CD4-positive, alpha-beta T cell treated with Interleukin-6 at 100 ng/mL for 8 hours (primary cell): ENCODE data around the gene SUN2.

ENCODE experiments used
- DNase-seq: peaks from one replicate; pipeline ENCODE4 v3.0.0-alpha.2; 2020; ENCODE audit warnings: mixed read lengths, low spot score

Gene SUN2

GRCh38 chr22:38696606-38697424 lies 59.0 kb downstream of the SUN2 start:
- peak; percentile 45 for DNase-seq

GRCh38 chr22:38694940-38695339 lies 60.9 kb downstream of the SUN2 start:
- no peak for DNase-seq

GRCh38 chr22:38694049-38694448 lies 61.7 kb downstream of the SUN2 start:
- no peak for DNase-seq

GRCh38 chr22:38689651-38690050 lies 66.1 kb downstream of the SUN2 start:
- no peak for DNase-seq

GRCh38 chr22:38685761-38686160 lies 70.0 kb downstream of the SUN2 start:
- DNase-seq = no peak

- no peak for DNase-seq
These were observed 70.9 kb downstream of the SUN2 start for GRCh38 chr22:38684895-38685294.
